BJ (cell line): ENCODE results near the gene ZNF236. TPM values are rescaled to one million over a fixed set of nuclear protein-coding genes. Genes with fewer than 3 reads are reported as not detected.

ENCODE experiments used
- CTCF ChIA-PET: fragments of 350-600 bp; formaldehyde crosslinking; extraction: SDS; loops from one replicate; lab custom pipeline; 2021; ENCODE audit warnings: antibody characterized with exemption, inconsistent platforms; lab: Yijun Ruan, JAX
- POLR2A ChIA-PET: fragments of 300-600 bp; sonication (Branson Sonifier 250); formaldehyde crosslinking; extraction: SDS; loops from one replicate; lab custom pipeline; 2021; ENCODE audit warnings: antibody characterized with exemption; lab: Charles Lee
- DNase-seq: peaks from one replicate; pipeline ENCODE4 v3.0.0-alpha.2; 2011; ENCODE audit warnings: low read depth
- H3K27me3 ChIP-seq: 2 replicates; pipeline ENCODE4 v1.6.0; 2011; ENCODE audit warnings: low read length; ENCODE audit not compliant: control insufficient read depth, insufficient read depth
- H3K36me3 ChIP-seq: 2 replicates; pipeline ENCODE4 v1.5.1; 2011; ENCODE audit warnings: low read length; ENCODE audit not compliant: control insufficient read depth, insufficient read depth
- H3K4me3 ChIP-seq: 2 replicates; pipeline ENCODE4 v1.5.1; 2011; ENCODE audit warnings: low read depth, mild to moderate bottlenecking, control low read depth, low read length
- CTCF ChIP-seq: IDR thresholded peaks from 2 replicates; pipeline ENCODE4 v1.5.1; 2011; ENCODE audit warnings: low read depth, mild to moderate bottlenecking, control low read depth, inconsistent platforms, low read length, moderate library complexity; ENCODE audit not compliant: insufficient read depth
- polyA plus RNA-seq: library from polyadenylated mRNA; depleted of rRNA; stranded (reverse); fragments of >200 nt; gene quantifications from 2 replicates; pipeline ENCODE4 v1.2.3, GENCODE V29; 2011

Gene ZNF236
- polyA plus RNA-seq, 1 experiment = 5.1 TPM

DNA sequence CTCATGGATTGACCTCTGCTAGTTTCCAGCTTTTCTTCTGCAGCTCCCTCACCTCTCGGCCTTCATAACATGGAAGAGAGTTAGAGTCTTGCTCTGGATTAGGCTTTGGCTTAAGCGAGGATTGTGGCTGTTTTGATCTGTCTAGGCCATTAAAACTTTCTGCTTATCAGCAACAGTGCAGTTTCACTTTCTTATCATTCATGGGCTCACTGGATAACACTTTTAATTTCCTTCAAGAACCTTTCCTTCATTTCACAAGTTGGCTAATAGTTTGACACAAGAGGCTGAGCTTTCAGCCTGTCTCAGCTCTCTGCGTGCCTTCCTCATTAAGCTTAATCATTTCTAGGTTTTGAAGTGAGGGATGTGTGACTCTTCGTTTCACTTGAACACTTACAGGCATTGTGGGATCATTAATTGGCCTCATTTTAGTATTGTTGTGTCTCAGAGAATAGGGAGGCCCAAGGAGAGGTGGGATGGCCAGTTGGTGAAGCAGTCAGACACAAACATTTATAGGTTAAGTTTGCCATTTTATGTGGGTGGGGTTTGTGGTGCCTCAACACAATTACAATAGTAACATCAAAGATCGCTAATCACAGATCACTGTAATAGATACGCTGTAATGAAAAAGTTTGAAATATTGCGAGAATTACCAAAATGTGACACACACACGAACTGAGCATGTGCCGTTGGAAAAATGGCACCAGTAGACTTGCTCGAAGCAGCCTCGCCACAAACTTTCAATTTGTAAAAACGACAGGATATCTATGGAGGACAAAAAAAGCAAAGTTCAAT lies 129.3 kb downstream of the ZNF236 start:
- DNase-seq = no peak
- Histone ChIP-seq H3K36me3 (peaks cover 16% of the 10 kb centered on the region), H3K4me3 (no peak overlapping the region), H3K27me3 (no peaks in the 10 kb centered on the region)
- no peak for TF ChIP-seq CTCF
- CTCF ChIA-PET = interaction anchor here (0.9 to 1.6 kb wide), 2 partner anchors 20 to 149 kb away, joined by 3 to 4 read pairs; no protein-coding TSS in a partner anchor
- POLR2A ChIA-PET = no interaction called here

- DNase-seq = no peak
- Histone ChIP-seq H3K27me3 (no peaks in the 10 kb centered on the region), H3K4me3 (no peak overlapping the region), H3K36me3 (peaks cover 18% of the 10 kb centered on the region)
- ChIA-PET CTCF (interaction anchor here (0.7 to 1.6 kb wide), 4 partner anchors 21 to 211 kb away, joined by 3 read pairs; no protein-coding TSS in a partner anchor), POLR2A (no interaction called here)
- no peak for TF ChIP-seq CTCF
Measured at GRCh38 chr18:76952747-76953146, 130.4 kb downstream of the ZNF236 start.

- Histone ChIP-seq H3K36me3 (peaks cover 18% of the 10 kb centered on the region), H3K27me3 (no peaks in the 10 kb centered on the region), H3K4me3 (no peak overlapping the region)
- TF ChIP-seq CTCF = no peak
- ChIA-PET CTCF (interaction anchor here (0.7 to 1.6 kb wide), 4 partner anchors 9 to 152 kb away, joined by 3 read pairs; no protein-coding TSS in a partner anchor), POLR2A (no interaction called here)
- no peak for DNase-seq
Measured at GRCh38 chr18:76953156-76953555, 130.8 kb downstream of the ZNF236 start.

DNA sequence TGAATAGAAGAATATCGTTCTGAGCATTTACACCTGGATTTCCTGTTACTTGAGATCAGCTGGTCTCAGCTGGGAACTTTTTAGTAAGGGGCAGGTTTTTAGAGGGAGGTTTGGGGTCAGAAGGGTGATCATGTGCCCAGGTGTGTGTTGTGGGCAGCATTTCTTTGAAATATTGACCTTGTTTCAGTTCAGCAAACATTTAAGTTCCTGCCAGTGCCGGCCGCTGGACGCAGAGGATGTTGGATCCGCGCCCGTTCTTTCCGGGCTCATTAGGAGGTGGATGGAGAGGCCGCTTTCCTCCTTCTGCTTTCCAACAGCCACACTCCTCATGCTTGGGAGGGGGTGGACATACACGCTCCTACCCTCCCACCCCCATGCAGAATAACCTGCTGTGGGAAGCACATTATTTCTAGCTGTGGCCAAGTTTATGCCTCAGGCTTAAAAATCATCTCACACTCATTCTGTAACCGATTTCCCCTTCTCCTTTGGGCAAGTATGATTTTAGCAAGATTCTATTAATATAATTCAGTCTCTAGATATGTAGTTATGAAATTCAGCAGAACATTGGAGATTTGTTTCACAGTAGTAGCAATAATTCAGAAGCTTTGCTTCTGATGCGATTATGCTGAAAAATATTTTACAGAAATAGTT lies 131.4 kb downstream of the ZNF236 start:
- ChIA-PET CTCF (interaction anchor here (0.7 to 1.6 kb wide), 3 partner anchors 9 to 153 kb away, joined by 3 read pairs; no protein-coding TSS in a partner anchor), POLR2A (no interaction called here)
- no peaks in the 10 kb centered on the region for H3K27me3 ChIP-seq
- no peak for TF ChIP-seq CTCF
- no peak for DNase-seq
- H3K4me3 ChIP-seq = no peak overlapping the region
- H3K36me3 ChIP-seq = peaks cover 23% of the 10 kb centered on the region

DNA sequence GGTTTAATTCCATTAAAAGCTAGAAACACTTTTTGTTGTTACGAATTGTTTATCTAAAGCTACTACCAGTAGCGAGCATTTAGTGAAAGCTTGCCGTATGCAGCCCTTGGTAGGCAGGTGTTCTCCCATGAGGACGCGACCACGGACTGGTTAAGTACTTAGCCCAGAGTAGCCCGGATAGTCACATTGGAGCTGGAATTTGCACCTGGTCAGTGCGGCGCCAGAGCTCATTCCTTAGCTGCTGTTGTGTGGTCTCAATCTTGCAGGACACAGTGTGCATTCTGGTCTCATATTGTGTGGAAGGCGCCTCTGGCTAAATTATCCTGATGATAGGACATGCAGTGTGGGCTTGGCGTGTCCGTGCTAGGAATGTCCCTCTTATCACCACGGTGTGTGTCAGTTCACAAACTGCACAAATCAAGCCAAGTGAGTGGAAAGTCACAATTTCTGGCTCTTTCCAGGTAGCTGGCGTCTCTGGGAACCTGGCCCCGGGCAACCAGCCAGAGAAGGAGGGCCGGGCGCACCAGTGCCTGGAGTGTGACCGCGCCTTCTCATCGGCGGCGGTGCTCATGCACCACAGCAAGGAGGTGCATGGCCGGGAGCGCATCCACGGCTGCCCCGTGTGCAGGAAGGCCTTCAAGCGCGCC lies 133.3 kb downstream of the ZNF236 start:
- DNase-seq = no peak
- ChIA-PET CTCF (no interaction called here), POLR2A (no interaction called here)
- TF ChIP-seq CTCF = no peak
- peaks cover 26% of the 10 kb centered on the region for H3K36me3 ChIP-seq
- H3K27me3 ChIP-seq = no peaks in the 10 kb centered on the region
- no peak overlapping the region for H3K4me3 ChIP-seq
